T-helper 1 cell treated with Interleukin-12 subunit alpha and Interleukin-12 subunit beta and Interleukin-4 antibody, amounts not matched to agents 30 μg/mL and 1 μg/mL, for 36 hours (primary cell): ENCODE measurements around the gene ELOVL5.
"Not testable (repeated sequence)": the region's sequence is repeated elsewhere in the genome, so short reads cannot be mapped to it uniquely, and the experiment has no call there.

Experiments
- H3K27ac Mint-ChIP-seq: one replicate; pipeline ENCODE4 v1.8.0; 2021; ENCODE audit warnings: mild to moderate bottlenecking, mixed read lengths
- H3K27me3 Mint-ChIP-seq: one replicate; pipeline ENCODE4 v1.8.0; 2021; ENCODE audit warnings: low read depth, mixed read lengths
- H3K36me3 Mint-ChIP-seq: one replicate; pipeline ENCODE4 v1.8.0; 2021; ENCODE audit warnings: low read depth, mixed read lengths
- H3K4me1 Mint-ChIP-seq: one replicate; pipeline ENCODE4 v1.8.0; 2021; ENCODE audit warnings: low read depth, mixed read lengths
- H3K4me3 Mint-ChIP-seq: one replicate; pipeline ENCODE4 v1.8.0; 2021; ENCODE audit warnings: mild to moderate bottlenecking, moderate library complexity, mixed read lengths
- H3K9me3 Mint-ChIP-seq: one replicate; pipeline ENCODE4 v1.8.0; 2021; ENCODE audit warnings: mixed read lengths

ELOVL5 gene, protein sequence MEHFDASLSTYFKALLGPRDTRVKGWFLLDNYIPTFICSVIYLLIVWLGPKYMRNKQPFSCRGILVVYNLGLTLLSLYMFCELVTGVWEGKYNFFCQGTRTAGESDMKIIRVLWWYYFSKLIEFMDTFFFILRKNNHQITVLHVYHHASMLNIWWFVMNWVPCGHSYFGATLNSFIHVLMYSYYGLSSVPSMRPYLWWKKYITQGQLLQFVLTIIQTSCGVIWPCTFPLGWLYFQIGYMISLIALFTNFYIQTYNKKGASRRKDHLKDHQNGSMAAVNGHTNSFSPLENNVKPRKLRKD

DNA sequence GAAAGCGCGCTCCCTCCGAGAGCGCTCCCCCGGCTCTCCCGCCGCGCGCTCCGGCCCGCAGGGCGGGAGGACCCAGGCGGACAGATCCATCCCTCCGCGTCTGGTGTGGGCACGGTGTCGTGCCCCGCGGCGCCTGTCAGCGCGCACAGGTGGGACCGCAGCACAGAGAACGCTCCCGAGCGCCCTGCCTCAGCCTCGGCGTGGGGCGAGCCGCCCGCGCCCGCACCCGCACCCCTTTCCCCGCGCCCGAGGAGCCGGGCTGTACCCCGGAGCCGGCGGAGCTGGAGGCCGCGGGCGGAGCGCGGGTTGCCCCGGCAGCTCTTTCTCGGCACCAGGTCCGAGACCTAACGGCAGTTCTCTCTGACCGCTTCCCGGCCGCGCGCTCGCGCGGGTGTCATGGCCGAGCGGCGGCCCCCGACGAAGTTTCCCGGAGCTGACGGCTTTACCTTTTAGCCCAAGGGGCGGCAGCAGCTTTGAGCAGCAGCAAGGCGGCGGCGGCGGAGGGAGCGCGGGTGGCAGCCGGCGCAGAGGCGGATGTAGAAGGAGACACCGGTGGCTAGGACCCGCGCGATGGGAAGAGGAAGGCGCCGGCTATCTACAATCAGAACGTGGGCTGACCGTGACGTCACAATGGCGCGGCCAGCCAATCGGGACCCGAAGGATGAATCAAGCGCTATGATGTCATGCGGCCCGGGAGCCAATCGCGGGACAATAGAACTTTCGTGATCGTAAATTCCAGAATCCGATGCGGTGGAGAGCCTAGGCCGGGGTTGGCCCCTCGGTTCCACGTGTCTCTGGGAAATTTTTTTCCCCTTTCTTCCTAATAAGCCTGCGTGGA lies at the start of gene ELOVL5:
ELOVL5 (minus strand) TSS at position 580 of the 838 bp plus-strand sequence. CDS start 53,251 bp downstream, outside the sequence.
- peaks cover 22% of the 10 kb centered on the region for H3K27me3 Mint-ChIP-seq

DNA sequence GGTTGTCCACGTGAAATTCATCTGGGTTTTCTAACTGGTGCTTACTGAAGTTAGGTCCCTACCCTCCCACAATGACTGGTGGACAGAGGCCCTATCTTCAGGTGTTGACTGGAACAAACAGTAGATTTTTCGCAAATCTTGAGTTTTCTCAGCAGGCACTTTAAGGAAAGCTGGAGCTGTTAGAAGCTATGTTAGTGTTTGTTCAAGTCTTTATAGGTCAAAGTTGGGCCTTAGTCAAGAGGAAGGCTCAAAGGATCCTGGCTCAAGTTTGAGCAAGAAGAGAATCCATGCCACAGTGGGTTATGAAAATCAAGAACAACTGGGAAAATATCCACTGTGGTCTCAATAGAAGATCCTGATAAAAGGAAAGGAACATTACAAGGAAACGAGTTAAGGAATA lies 48.5 kb upstream of the ELOVL5 start:
- H3K4me1 Mint-ChIP-seq = no peaks in the 10 kb centered on the region
- no peaks in the 10 kb centered on the region for H3K9me3 Mint-ChIP-seq
- H3K27me3 Mint-ChIP-seq = peaks cover 12% of the 10 kb centered on the region
- no peak overlapping the region for H3K4me3 Mint-ChIP-seq
- no peaks in the 10 kb centered on the region for H3K36me3 Mint-ChIP-seq
- H3K27ac Mint-ChIP-seq = no peak overlapping the region

More for the DNA sequence above, at the start of gene ELOVL5:
- Mint-ChIP-seq H3K4me1 (peaks cover 44% of the 10 kb centered on the region), H3K36me3 (peaks cover 17% of the 10 kb centered on the region), H3K9me3 (no peaks in the 10 kb centered on the region), H3K27ac (peak within 1 kb of the TSS; percentile 96), H3K4me3 (peak within 1 kb of the TSS; percentile 95)

DNA sequence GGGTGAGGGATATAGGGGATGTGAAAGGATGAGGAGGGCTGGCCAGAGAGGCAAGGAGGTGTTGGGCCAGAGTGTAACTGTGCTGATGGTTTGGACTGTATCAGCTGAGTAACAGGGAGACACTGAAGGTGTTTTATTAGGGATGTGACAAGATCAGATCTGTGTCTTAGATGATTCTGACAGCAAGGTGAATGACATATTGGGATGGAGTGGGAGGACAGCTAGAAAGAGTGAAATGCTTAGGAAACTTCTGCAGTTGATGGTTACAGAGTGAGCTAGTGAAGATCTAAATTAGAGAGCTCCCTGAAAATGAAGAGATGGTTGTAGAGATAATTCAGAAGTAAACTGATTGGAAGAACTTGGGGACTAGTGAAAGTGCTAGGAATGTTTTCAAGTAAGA lies 47.2 kb upstream of the ELOVL5 start:
- no peak overlapping the region for H3K27ac Mint-ChIP-seq
- H3K27me3 Mint-ChIP-seq = peaks cover 11% of the 10 kb centered on the region
- no peak overlapping the region for H3K4me3 Mint-ChIP-seq
- no peaks in the 10 kb centered on the region for H3K4me1 Mint-ChIP-seq
- no peaks in the 10 kb centered on the region for H3K36me3 Mint-ChIP-seq
- H3K9me3 Mint-ChIP-seq = no peaks in the 10 kb centered on the region

DNA sequence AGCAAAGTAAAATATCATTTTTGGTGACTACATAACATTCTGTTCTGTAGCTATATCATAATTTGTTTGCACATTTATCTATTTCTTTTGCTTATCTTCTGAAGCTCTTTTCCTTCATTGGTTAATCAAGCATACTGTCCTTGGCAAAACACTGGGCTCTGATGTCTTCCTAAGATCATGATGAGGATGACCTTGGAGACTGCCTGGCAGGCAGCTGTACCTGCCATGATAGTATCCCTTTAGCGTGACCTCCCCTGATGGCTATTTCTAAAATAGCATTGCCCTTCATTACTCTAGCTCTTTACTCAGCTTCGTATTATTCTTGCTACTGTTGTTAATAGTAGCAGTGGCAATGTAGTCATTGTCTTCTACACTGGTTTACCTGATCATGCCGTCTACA lies 46.0 kb upstream of the ELOVL5 start:
- H3K9me3 Mint-ChIP-seq = no peaks in the 10 kb centered on the region
- no peaks in the 10 kb centered on the region for H3K4me1 Mint-ChIP-seq
- H3K27ac Mint-ChIP-seq = no peak overlapping the region
- H3K27me3 Mint-ChIP-seq = peaks cover 8% of the 10 kb centered on the region
- no peak overlapping the region for H3K4me3 Mint-ChIP-seq
- no peaks in the 10 kb centered on the region for H3K36me3 Mint-ChIP-seq

DNA sequence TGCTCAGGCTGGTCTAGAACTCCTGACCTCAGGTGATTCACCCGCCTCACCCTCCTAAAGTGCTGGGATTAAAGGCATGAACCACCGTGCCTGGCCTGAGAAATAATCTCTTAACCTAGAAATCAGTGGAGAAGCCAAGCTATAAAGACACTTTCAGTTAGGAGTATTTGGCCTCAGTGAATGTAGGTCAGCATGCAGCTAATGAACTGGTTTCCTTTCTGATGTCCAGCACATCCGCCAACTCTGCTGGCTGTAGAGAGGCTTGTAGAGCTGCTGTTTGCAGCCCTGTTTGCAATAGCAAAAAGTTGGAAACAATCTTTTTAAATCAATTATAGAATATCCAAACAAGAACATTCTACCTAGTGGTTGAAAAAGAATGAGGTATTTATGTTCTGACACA lies 42.4 kb upstream of the ELOVL5 start:
- Mint-ChIP-seq H3K27me3 (peaks cover 13% of the 10 kb centered on the region), H3K36me3 (no peaks in the 10 kb centered on the region), H3K9me3 (no peaks in the 10 kb centered on the region), H3K27ac (no peak overlapping the region), H3K4me1 (no peaks in the 10 kb centered on the region), H3K4me3 (no peak overlapping the region)

DNA sequence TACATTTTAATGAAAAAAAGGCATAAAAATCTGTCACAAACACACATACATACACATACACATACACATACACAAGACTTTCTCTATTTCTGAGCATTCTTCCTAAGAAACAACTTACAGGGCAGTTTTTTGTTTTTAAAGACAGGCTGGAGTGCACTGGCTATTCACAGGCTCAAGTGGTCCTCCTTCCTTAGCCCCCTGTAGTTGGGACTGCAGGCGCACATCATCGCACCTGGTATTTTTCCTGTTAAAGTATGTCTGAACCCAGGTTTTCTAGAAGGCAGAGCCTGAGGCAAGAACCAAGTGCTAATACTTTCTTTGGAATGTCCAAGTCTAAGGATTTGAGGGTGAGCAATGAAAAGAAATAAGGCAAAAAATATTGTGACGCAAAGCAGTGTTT lies 41.3 kb upstream of the ELOVL5 start:
- H3K4me3 Mint-ChIP-seq = no peak overlapping the region
- no peaks in the 10 kb centered on the region for H3K9me3 Mint-ChIP-seq
- no peaks in the 10 kb centered on the region for H3K36me3 Mint-ChIP-seq
- H3K27ac Mint-ChIP-seq = no peak overlapping the region
- peaks cover 18% of the 10 kb centered on the region for H3K27me3 Mint-ChIP-seq
- H3K4me1 Mint-ChIP-seq = no peaks in the 10 kb centered on the region

DNA sequence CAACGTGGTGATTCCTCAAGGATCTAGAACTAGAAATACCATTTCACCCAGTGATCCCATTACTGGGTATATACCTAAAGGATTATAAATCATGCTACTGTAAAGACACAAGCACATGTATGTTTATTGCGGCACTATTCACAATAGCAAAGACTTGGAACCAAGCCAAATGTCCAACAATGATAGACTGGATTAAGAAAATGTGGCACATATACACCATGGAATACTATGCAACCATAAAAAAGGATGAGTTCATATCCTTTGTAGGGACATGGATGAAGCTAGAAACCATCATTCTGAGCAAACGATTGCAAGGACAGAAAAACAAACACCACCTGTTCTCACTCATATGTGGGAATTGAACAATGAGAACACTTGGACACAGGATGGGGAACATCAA lies 39.9 kb upstream of the ELOVL5 start:
- H3K4me3 Mint-ChIP-seq, H3K36me3 Mint-ChIP-seq, H3K27ac Mint-ChIP-seq, H3K4me1 Mint-ChIP-seq, H3K9me3 Mint-ChIP-seq: not testable (repeated sequence)
- peaks cover 28% of the 10 kb centered on the region for H3K27me3 Mint-ChIP-seq

DNA sequence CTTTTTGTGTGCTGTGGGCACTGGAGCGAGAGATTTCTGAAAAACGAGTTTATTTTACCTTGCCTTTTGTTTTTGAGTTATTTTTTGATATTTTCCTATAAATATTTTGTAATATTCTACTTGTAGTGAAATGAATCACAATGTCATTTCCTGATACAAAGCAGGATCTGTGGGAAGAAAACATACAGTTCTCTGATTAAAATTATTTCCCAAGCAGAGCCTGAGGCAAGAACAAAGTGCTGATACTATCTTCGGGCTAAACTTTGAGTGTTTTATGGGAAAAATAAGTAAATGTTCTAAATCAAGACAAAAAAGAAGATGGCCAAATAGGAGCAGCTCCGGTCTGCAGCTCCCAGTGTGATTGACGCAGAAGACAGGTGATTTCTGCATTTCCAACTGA lies 33.7 kb upstream of the ELOVL5 start:
- Mint-ChIP-seq H3K27me3 (peaks cover 40% of the 10 kb centered on the region), H3K4me3 (no peak overlapping the region)

DNA sequence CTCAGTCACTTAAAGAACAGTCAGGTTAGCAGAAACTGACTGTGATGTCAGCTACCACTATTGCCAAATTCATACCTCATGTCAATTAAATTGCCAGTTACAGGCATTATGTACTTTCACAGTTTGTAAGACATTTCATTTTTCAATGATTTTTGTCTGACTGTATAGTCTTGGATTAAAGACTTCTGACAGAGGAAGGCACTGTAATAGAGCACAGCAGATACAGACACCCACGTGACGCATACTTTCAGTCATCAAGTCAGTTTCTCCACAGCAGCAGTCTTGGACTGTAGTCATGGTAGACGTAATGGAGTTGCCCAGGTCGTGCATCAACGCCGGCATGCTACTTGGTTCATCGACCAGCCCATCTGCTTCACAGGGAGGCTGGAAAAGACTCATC lies 29.5 kb upstream of the ELOVL5 start:
- Mint-ChIP-seq H3K9me3 (no peaks in the 10 kb centered on the region), H3K27me3 (peaks cover 52% of the 10 kb centered on the region), H3K36me3 (no peaks in the 10 kb centered on the region), H3K27ac (no peak overlapping the region), H3K4me1 (no peaks in the 10 kb centered on the region), H3K4me3 (no peak overlapping the region)

More for the DNA sequence above, 33.7 kb upstream of the ELOVL5 start:
- no peaks in the 10 kb centered on the region for H3K9me3 Mint-ChIP-seq
- H3K36me3 Mint-ChIP-seq = no peaks in the 10 kb centered on the region
- H3K27ac Mint-ChIP-seq = no peak overlapping the region
- no peaks in the 10 kb centered on the region for H3K4me1 Mint-ChIP-seq

DNA sequence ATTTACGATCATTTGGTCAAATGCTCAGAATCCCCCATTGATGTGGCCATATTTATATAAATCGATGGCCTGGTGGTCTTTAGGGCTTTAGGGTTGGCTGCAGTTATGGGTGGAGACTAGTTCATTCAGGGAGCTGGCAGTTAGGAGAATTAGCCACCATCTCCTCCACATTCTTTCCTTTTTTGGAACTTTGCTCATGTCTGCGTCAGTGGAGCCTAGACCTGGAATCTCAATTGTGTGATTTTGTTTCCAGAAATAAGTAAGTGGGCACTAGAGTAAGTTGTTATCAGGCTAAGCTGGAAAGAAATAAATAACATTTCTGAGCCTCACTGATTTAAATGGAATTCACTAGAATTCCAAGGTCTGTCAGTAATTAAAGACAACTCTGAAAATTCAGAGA lies 29.0 kb upstream of the ELOVL5 start:
- H3K9me3 Mint-ChIP-seq = no peaks in the 10 kb centered on the region
- peaks cover 53% of the 10 kb centered on the region for H3K27me3 Mint-ChIP-seq
- H3K4me3 Mint-ChIP-seq = no peak overlapping the region
- no peak overlapping the region for H3K27ac Mint-ChIP-seq
- H3K4me1 Mint-ChIP-seq = no peaks in the 10 kb centered on the region
- H3K36me3 Mint-ChIP-seq = no peaks in the 10 kb centered on the region

DNA sequence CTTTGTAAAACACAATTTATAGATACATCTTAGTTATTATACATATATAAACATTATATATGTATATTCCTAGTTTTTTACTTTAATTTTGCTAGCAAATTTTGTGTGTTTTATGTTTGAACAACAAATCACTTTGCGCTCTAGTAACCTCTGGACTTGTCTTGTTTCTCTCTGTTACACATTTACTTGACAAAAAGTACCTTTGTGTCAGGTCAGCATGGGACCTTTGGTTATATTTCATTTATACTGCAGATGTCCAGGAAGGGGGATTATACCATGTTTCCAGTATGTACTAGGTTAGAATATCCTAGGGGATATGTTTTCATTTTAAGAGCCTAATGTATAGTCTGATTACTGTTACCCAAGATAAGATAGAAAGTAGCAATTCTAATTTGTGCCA lies 28.5 kb upstream of the ELOVL5 start:
- Mint-ChIP-seq H3K36me3 (no peaks in the 10 kb centered on the region), H3K27me3 (peaks cover 49% of the 10 kb centered on the region), H3K9me3 (no peaks in the 10 kb centered on the region), H3K4me3 (no peak overlapping the region), H3K4me1 (no peaks in the 10 kb centered on the region), H3K27ac (no peak overlapping the region)

DNA sequence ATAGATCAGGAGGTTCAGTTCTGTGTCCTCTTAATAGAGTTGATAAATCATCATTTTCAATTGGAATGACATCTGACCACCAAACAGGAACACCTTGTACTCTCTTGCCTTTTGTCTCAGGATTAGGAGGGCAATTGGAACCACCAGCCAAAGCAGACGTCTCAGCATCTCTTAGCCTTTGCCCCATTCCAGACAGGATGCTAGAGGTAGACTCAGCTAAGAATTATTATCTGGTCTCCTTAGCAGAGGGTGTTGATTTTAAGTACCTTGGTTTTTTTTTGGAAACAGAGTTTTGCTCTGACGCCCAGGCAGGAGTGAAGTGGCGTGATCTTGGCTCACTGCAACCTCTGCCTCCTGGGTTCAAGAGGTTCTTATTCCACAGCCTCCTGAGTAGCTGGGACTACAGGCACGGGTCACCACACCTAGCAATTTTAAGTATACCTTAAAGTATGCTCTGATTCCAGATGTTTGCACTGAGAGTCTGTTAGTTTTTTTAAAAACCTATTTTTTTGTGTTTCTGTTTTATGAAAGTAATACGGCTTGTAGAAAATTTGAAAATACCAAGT lies 28.0 kb upstream of the ELOVL5 start:
- Mint-ChIP-seq H3K9me3 (no peaks in the 10 kb centered on the region), H3K4me1 (no peaks in the 10 kb centered on the region), H3K27ac (no peak overlapping the region)

DNA sequence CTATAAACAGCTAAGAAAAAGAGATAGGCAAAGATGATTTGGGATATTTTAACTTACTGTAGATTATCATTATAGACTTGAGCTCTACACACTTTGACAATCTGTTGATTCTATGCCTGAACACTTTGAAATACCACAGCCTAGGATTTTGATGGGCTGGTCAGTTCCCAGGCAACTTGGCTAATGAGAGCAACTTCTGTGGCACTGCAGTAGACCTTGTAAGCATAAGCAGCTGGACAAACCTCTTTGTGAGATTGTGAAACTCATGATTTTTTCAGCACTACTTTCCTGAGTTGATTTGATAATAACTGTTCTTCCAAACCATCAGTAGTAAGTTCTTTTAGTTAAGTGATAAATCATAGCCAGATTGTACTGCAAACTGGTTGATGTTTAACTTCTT lies 27.1 kb upstream of the ELOVL5 start:
- H3K9me3 Mint-ChIP-seq = no peaks in the 10 kb centered on the region
- H3K4me3 Mint-ChIP-seq = no peak overlapping the region
- no peak overlapping the region for H3K27ac Mint-ChIP-seq
- no peaks in the 10 kb centered on the region for H3K4me1 Mint-ChIP-seq
- no peaks in the 10 kb centered on the region for H3K36me3 Mint-ChIP-seq
- peaks cover 42% of the 10 kb centered on the region for H3K27me3 Mint-ChIP-seq

More for the DNA sequence above, 28.0 kb upstream of the ELOVL5 start:
- peaks cover 44% of the 10 kb centered on the region for H3K27me3 Mint-ChIP-seq
- H3K36me3 Mint-ChIP-seq = no peaks in the 10 kb centered on the region
- no peak overlapping the region for H3K4me3 Mint-ChIP-seq

DNA sequence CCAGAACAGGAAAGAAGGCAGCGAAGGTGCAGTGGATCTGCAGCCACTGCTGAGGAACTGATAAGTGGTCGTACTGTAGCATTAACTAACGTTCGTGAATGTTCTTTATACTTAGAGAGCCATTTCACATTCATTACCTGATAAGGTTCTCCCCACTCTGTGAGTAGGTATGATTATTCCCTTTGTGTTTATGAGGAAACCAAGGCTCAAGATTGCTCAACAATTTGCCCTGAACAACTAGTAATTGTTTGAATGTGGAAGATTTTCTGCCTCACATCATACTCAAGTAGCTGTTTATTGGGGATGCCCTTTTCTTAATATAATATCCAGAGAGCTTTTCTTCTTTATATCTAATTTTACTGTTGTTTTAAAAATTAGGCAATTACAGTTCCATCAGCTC lies 24.9 kb upstream of the ELOVL5 start:
- no peaks in the 10 kb centered on the region for H3K9me3 Mint-ChIP-seq
- H3K4me1 Mint-ChIP-seq = peaks cover 2% of the 10 kb centered on the region
- H3K4me3 Mint-ChIP-seq = no peak overlapping the region
- peaks cover 57% of the 10 kb centered on the region for H3K27me3 Mint-ChIP-seq
- no peaks in the 10 kb centered on the region for H3K36me3 Mint-ChIP-seq
- no peak overlapping the region for H3K27ac Mint-ChIP-seq
